LHCN-M2 (cell line): ENCODE results near the gene MAGI2. TPM values are rescaled to one million over a fixed set of nuclear protein-coding genes. Genes with fewer than 3 reads are reported as not detected.
"Not testable (repeated sequence)": the region's sequence is repeated elsewhere in the genome, so short reads cannot be mapped to it uniquely, and the experiment has no call there.

Experiments used
- DNase-seq: peaks from one replicate; pipeline ENCODE4 v3.0.0-alpha.2; 2012; ENCODE audit warnings: low read depth
- total RNA-seq: library from RNA; depleted of rRNA; stranded (reverse); fragments of >200 nt; gene quantifications from 2 replicates; pipeline ENCODE4 v1.2.3, GENCODE V29; 2014

Gene MAGI2
- total RNA-seq, 1 experiment from 2014 or later, result 3.6 TPM

GRCh38 chr7:78311181-78311580, 1142.3 kb downstream of the MAGI2 start:
- DNase-seq, result no peak

GRCh38 chr7:78307892-78308291, 1145.6 kb downstream of the MAGI2 start:
- DNase-seq, result no peak

GRCh38 chr7:78306634-78307033, 1146.8 kb downstream of the MAGI2 start:
- DNase-seq, result no peak

- peak; percentile 73 for DNase-seq
Observed at GRCh38 chr7:78301407-78301806, 1152.1 kb downstream of the MAGI2 start.

- DNase-seq, result peak; percentile 39
Observed at GRCh38 chr7:78299088-78299487, 1154.4 kb downstream of the MAGI2 start.

- DNase-seq, result no peak
Observed at GRCh38 chr7:78296644-78297371, 1156.7 kb downstream of the MAGI2 start.

GRCh38 chr7:78296046-78296597, 1157.3 kb downstream of the MAGI2 start:
- DNase-seq, result peak; percentile 26

GRCh38 chr7:78289471-78289870, 1164.0 kb downstream of the MAGI2 start:
- not testable (repeated sequence) for DNase-seq

- peak; percentile 30 for DNase-seq
Observed at GRCh38 chr7:78284945-78285344, 1168.5 kb downstream of the MAGI2 start.

GRCh38 chr7:78280276-78280675, 1173.2 kb downstream of the MAGI2 start:
- DNase-seq, result peak; percentile 69

- DNase-seq, result no peak
Observed at GRCh38 chr7:78279457-78279856, 1174.0 kb downstream of the MAGI2 start.

GRCh38 chr7:78279032-78279431, 1174.4 kb downstream of the MAGI2 start:
- peak; percentile 96 for DNase-seq

GRCh38 chr7:78267141-78267540, 1186.3 kb downstream of the MAGI2 start:
- no peak for DNase-seq

GRCh38 chr7:78265486-78265885, 1188.0 kb downstream of the MAGI2 start:
- DNase-seq, result no peak

GRCh38 chr7:78265071-78265470, 1188.4 kb downstream of the MAGI2 start:
- no peak for DNase-seq

- no peak for DNase-seq
Observed at GRCh38 chr7:78264105-78264504, 1189.4 kb downstream of the MAGI2 start.

GRCh38 chr7:78261739-78262138, 1191.7 kb downstream of the MAGI2 start:
- no peak for DNase-seq

- DNase-seq, result no peak
Observed at GRCh38 chr7:78261302-78261701, 1192.2 kb downstream of the MAGI2 start.

GRCh38 chr7:78260826-78261225, 1192.6 kb downstream of the MAGI2 start:
- peak; percentile 37 for DNase-seq

- no peak for DNase-seq
Observed at GRCh38 chr7:78254726-78255055, 1198.8 kb downstream of the MAGI2 start.

GRCh38 chr7:78253850-78254725, 1199.4 kb downstream of the MAGI2 start:
- DNase-seq, result no peak

GRCh38 chr7:78248867-78249266, 1204.6 kb downstream of the MAGI2 start:
- no peak for DNase-seq
